ENCODE results near the gene RNU1-3. TPM values are rescaled to one million over a fixed set of nuclear protein-coding genes. Genes with fewer than 3 reads are reported as not detected.
"Not testable (repeated sequence)": the region's sequence is repeated elsewhere in the genome, so short reads cannot be mapped to it uniquely, and the experiment has no call there.

The RNU1-3 gene
- total RNA-seq, 1 experiment from 2014 or later: under 0.01 TPM

- DNase-seq (ENCODE audit: low read depth in 1 of 2, low spot score in 2 of 2): not testable (repeated sequence)
Observed at GRCh38 chr1:16651560-16651959, 15.2 kb downstream of the RNU1-3 start.

GRCh38 chr1:16649960-16650359 lies 16.8 kb downstream of the RNU1-3 start:
- not testable (repeated sequence) for H3K4me1 ChIP-seq (replicated peaks)

More at GRCh38 chr1:16651560-16651959, 15.2 kb downstream of the RNU1-3 start:
- not testable (repeated sequence) for H3K27me3 ChIP-seq (replicated peaks); H3K4me3 ChIP-seq; H3K4me1 ChIP-seq (replicated peaks); H3K9me3 ChIP-seq (replicated peaks); H3K36me3 ChIP-seq; H3K27ac ChIP-seq

GRCh38 chr1:16649390-16649789 lies 17.4 kb downstream of the RNU1-3 start:
- not testable (repeated sequence) for H3K4me1 ChIP-seq (replicated peaks); H3K27me3 ChIP-seq (replicated peaks); H3K9me3 ChIP-seq (replicated peaks); H3K27ac ChIP-seq; H3K36me3 ChIP-seq; H3K4me3 ChIP-seq
- DNase-seq (ENCODE audit: low read depth in 1 of 2, low spot score in 2 of 2): peak in 1 of 2 experiments; percentile 43

More at GRCh38 chr1:16649960-16650359, 16.8 kb downstream of the RNU1-3 start:
- peak in 1 of 2 experiments; percentile 44 for DNase-seq (ENCODE audit: low read depth in 1 of 2, low spot score in 2 of 2)
- not testable (repeated sequence) for H3K27ac ChIP-seq; H3K27me3 ChIP-seq (replicated peaks); H3K4me3 ChIP-seq; H3K9me3 ChIP-seq (replicated peaks); H3K36me3 ChIP-seq

GRCh38 chr1:16648756-16649155 lies 18.0 kb downstream of the RNU1-3 start:
- H3K9me3 ChIP-seq (replicated peaks); H3K36me3 ChIP-seq; H3K4me1 ChIP-seq (replicated peaks); H3K27ac ChIP-seq; H3K4me3 ChIP-seq; H3K27me3 ChIP-seq (replicated peaks): not testable (repeated sequence)
- DNase-seq (ENCODE audit: low read depth in 1 of 2, low spot score in 2 of 2): peak in 1 of 2 experiments; percentile 31

- not testable (repeated sequence) for H3K27ac ChIP-seq; DNase-seq (ENCODE audit: low read depth in 1 of 2, low spot score in 2 of 2); H3K4me3 ChIP-seq; H3K9me3 ChIP-seq (replicated peaks); H3K27me3 ChIP-seq (replicated peaks); H3K36me3 ChIP-seq
- peaks cover 15% of the 10 kb centered on the region for H3K4me1 ChIP-seq (replicated peaks)
Observed at GRCh38 chr1:16648250-16648649, 18.5 kb downstream of the RNU1-3 start.

- H3K9me3 ChIP-seq (replicated peaks); H3K4me3 ChIP-seq; H3K27ac ChIP-seq; H3K27me3 ChIP-seq (replicated peaks); H3K36me3 ChIP-seq: not testable (repeated sequence)
- H3K4me1 ChIP-seq (replicated peaks): peaks cover 18% of the 10 kb centered on the region
- DNase-seq (ENCODE audit: low read depth in 1 of 2, low spot score in 2 of 2): peak in 1 of 2 experiments; percentile 43
Observed at GRCh38 chr1:16647179-16648176, 19.3 kb downstream of the RNU1-3 start.

- not testable (repeated sequence) for H3K4me3 ChIP-seq
Observed at GRCh38 chr1:16646716-16647115, 20.0 kb downstream of the RNU1-3 start.

GRCh38 chr1:16646061-16646664 lies 20.6 kb downstream of the RNU1-3 start:
- peaks cover 18% of the 10 kb centered on the region for H3K4me1 ChIP-seq (replicated peaks)
- not testable (repeated sequence) for H3K9me3 ChIP-seq (replicated peaks); H3K36me3 ChIP-seq; H3K27me3 ChIP-seq (replicated peaks); H3K4me3 ChIP-seq; H3K27ac ChIP-seq
- DNase-seq (ENCODE audit: low read depth in 1 of 2, low spot score in 2 of 2): peak in 1 of 2 experiments; percentile 43

More at GRCh38 chr1:16646716-16647115, 20.0 kb downstream of the RNU1-3 start:
- H3K9me3 ChIP-seq (replicated peaks); H3K36me3 ChIP-seq; H3K27ac ChIP-seq; DNase-seq (ENCODE audit: low read depth in 1 of 2, low spot score in 2 of 2); H3K27me3 ChIP-seq (replicated peaks): not testable (repeated sequence)
- H3K4me1 ChIP-seq (replicated peaks): peaks cover 18% of the 10 kb centered on the region

GRCh38 chr1:16645271-16646060 lies 21.3 kb downstream of the RNU1-3 start:
- Histone ChIP-seq H3K4me3 (peak overlapping the region; percentile 88; the same call in 1 of the 2 replicates), H3K27ac (0 out of 2 replicates have a peak overlapping the region, but pooled peaks have one; percentile 11)

GRCh38 chr1:16644482-16645270 lies 22.1 kb downstream of the RNU1-3 start:
- not testable (repeated sequence) for H3K27me3 ChIP-seq (replicated peaks); H3K9me3 ChIP-seq (replicated peaks); H3K36me3 ChIP-seq
- Histone ChIP-seq H3K27ac (peak overlapping the region; percentile 56), H3K4me3 (peak overlapping the region; percentile 88), H3K4me1 (replicated peaks) (peaks cover 18% of the 10 kb centered on the region)
- peak; percentile 99 for DNase-seq (ENCODE audit: low read depth in 1 of 2, low spot score in 2 of 2)

More at GRCh38 chr1:16645271-16646060, 21.3 kb downstream of the RNU1-3 start:
- H3K27me3 ChIP-seq (replicated peaks); H3K36me3 ChIP-seq; H3K9me3 ChIP-seq (replicated peaks): not testable (repeated sequence)
- peaks cover 18% of the 10 kb centered on the region for H3K4me1 ChIP-seq (replicated peaks)
- peak in 1 of 2 experiments; percentile 55 for DNase-seq (ENCODE audit: low read depth in 1 of 2, low spot score in 2 of 2)

- H3K9me3 ChIP-seq (replicated peaks): no peaks in the 10 kb centered on the region
- H3K27ac ChIP-seq: peak overlapping the region; percentile 56
- no peaks in the 10 kb centered on the region for H3K27me3 ChIP-seq (replicated peaks)
- DNase-seq (ENCODE audit: low read depth in 1 of 2, low spot score in 2 of 2): no peak
- peak overlapping the region; percentile 88 for H3K4me3 ChIP-seq
- peaks cover 18% of the 10 kb centered on the region for H3K4me1 ChIP-seq (replicated peaks)
- H3K36me3 ChIP-seq: peaks cover 3% of the 10 kb centered on the region
Observed at GRCh38 chr1:16644193-16644481, 22.6 kb downstream of the RNU1-3 start.

GRCh38 chr1:16643476-16644192 lies 23.1 kb downstream of the RNU1-3 start:
- Histone ChIP-seq H3K4me1 (replicated peaks) (peaks cover 18% of the 10 kb centered on the region), H3K4me3 (peak overlapping the region; percentile 88)
- peak in 1 of 2 experiments; percentile 59 for DNase-seq (ENCODE audit: low read depth in 1 of 2, low spot score in 2 of 2)
- not testable (repeated sequence) for H3K27ac ChIP-seq; H3K27me3 ChIP-seq (replicated peaks); H3K36me3 ChIP-seq; H3K9me3 ChIP-seq (replicated peaks)
